NCI-H82 treated with DMSO at 0.1 percent for 48 hours (cell line): ENCODE results near the gene GSTT4.
"Not testable (repeated sequence)": the region's sequence is repeated elsewhere in the genome, so short reads cannot be mapped to it uniquely, and the experiment has no call there.

ENCODE experiments used
- DNase-seq: peaks from one replicate; lab custom pipeline; 2025; ENCODE audit not compliant: unreplicated experiment; lab: John Stamatoyannopoulos, UW

Gene GSTT4

GRCh38 chr22:23954193-23954990, 50.9 kb downstream of the GSTT4 start:
- DNase-seq, result not testable (repeated sequence)

- not testable (repeated sequence) for DNase-seq
These were observed 51.8 kb downstream of the GSTT4 start for GRCh38 chr22:23953485-23953884.

GRCh38 chr22:23952794-23953405, 52.4 kb downstream of the GSTT4 start:
- not testable (repeated sequence) for DNase-seq

GRCh38 chr22:23951383-23951782, 53.9 kb downstream of the GSTT4 start:
- not testable (repeated sequence) for DNase-seq

- DNase-seq, result not testable (repeated sequence)
These were observed 55.5 kb downstream of the GSTT4 start for GRCh38 chr22:23949764-23950163.
